AG10803 (cell line): ENCODE data around the gene UBR4.

ENCODE experiments used
- DNase-seq: peaks from one replicate; pipeline ENCODE4 v3.0.0; 2010; ENCODE audit warnings: low read depth
- H3K4me3 ChIP-seq: 2 replicates; pipeline ENCODE4 v1.5.1; 2011; ENCODE audit warnings: mild to moderate bottlenecking, low read length, control low read depth
- TF ChIP-seq, protein P1 (sequence below): conservative IDR thresholded peaks from 2 replicates; pipeline ENCODE4 v1.5.1; 2011; ENCODE audit warnings: mild to moderate bottlenecking, low read length, control low read depth, inconsistent platforms

Gene UBR4

DNA sequence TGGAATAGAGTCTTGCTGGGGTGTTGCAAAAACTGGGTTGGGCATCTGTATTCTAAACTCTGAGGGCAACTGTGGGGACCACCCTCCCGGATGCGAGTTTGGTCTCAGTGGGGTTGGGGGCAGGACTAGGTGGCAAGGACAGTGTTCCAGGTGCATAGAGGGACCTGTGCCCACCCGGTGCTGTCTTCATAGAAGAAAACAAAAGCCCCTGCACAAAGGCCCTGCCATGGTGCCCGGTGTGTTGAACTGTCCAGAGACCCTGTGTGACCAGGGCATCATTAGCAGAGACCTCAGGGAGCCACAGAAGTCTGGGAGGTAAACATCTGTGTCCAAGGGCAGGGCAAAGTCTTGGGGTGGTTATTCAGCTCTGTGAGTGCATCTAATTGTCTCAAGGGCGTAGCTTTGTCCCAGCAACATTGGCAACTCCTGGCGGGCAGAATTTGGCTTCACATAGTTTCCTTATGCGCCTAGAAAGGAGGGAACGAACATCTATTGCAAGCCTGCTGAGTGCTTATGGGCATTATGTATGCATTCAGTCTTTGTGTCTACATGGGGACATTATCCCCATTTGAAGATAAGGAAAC lies 181.4 kb downstream of the UBR4 start:
- no peak overlapping the region for H3K4me3 ChIP-seq
- TF ChIP-seq, protein P1, sequence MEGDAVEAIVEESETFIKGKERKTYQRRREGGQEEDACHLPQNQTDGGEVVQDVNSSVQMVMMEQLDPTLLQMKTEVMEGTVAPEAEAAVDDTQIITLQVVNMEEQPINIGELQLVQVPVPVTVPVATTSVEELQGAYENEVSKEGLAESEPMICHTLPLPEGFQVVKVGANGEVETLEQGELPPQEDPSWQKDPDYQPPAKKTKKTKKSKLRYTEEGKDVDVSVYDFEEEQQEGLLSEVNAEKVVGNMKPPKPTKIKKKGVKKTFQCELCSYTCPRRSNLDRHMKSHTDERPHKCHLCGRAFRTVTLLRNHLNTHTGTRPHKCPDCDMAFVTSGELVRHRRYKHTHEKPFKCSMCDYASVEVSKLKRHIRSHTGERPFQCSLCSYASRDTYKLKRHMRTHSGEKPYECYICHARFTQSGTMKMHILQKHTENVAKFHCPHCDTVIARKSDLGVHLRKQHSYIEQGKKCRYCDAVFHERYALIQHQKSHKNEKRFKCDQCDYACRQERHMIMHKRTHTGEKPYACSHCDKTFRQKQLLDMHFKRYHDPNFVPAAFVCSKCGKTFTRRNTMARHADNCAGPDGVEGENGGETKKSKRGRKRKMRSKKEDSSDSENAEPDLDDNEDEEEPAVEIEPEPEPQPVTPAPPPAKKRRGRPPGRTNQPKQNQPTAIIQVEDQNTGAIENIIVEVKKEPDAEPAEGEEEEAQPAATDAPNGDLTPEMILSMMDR, result no peak
- DNase-seq, result no peak

DNA sequence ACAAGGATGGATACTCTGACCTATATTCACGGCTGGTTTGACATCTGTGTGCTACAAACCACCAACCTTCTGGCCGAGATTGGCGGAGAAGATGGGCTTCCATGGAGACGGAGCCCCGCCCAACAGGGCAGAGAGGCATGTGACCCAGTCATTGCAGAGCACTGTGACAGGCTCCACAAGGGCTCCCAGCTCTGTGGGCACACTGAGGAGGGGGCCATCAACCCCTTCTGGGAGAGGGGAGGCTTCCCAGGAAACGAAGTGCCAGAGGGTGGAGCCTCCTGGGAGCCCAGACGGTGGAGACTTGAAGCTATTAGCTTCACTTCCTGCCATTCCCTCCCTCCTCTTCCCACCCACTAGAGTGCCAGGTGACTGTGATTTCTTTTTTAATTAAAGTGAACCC lies 182.0 kb downstream of the UBR4 start:
- DNase-seq, result no peak
- H3K4me3 ChIP-seq, result no peak overlapping the region
- TF ChIP-seq, protein P1, result no peak
